GM23248 (cell line): Measurements from ENCODE around the gene FAM111A.

ENCODE experiments used
- EZH2 ChIP-seq: fragments of 200-600 bp; sonication (generic); IDR thresholded peaks from 2 replicates; pipeline ENCODE4 v1.6.1; 2018; ENCODE audit warnings: antibody characterized with exemption, mild to moderate bottlenecking; ENCODE audit not compliant: insufficient read depth, poor library complexity, severe bottlenecking
- EZH2phosphoT487 ChIP-seq: fragments of 200-600 bp; sonication (generic); IDR thresholded peaks from 2 replicates; pipeline ENCODE4 v1.6.1; 2018; ENCODE audit warnings: antibody characterized with exemption, moderate library complexity, mild to moderate bottlenecking, low read depth; ENCODE audit not compliant: insufficient read depth

DNA sequence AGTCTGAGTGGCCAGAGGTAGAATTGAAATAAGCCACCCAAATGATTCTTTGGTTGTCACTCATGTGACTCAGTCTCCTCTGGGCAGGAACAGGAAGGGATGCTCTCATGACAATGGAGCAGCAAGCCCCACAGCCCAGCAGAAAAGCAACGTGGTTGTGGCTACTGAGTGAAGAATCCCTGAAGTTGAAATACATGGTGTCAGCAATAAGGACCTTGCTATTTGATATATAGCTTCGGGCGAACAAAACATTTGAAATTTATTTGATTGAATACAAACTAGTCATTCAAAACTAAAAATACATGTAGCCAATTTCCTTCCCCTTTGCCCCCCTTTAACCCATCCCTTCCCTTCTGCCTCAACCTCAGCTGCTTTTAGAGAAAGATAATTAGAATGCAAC lies 14.8 kb downstream of the FAM111A start:
- no peak for TF ChIP-seq EZH2
- TF ChIP-seq EZH2phosphoT487 = no peak
